Kidney (tissue), 14 donors: ENCODE measurements around the gene BCL2L13. TPM values are rescaled to one million over a fixed set of nuclear protein-coding genes. Genes with fewer than 3 reads are reported as not detected.

Source experiments
- DNase-seq, 5 donors: peaks; one replicate each; pipeline ENCODE4 v3.0.0-alpha.2; 2013 to 2020
- FAIRE-seq: peaks from 2 replicates; lab custom pipeline; 2012; peaks lifted over from hg19 to GRCh38; lab: Jason Lieb, UNC
- H3K27ac ChIP-seq, 2 donors: one replicate each; pipeline ENCODE4 v1.7.0; 2013; ENCODE audit warnings: low read depth in 2 of 2, low read length in 2 of 2, inconsistent platforms in 1 of 2
- H3K27me3 ChIP-seq: one replicate; pipeline ENCODE4 v1.7.1; 2013; ENCODE audit warnings: low read length, inconsistent platforms; ENCODE audit not compliant: control insufficient read depth, insufficient read depth
- H3K36me3 ChIP-seq, 3 donors: one replicate each; pipeline versions ENCODE4 v1.7.0 to v1.7.1; 2013; ENCODE audit warnings: low read length in 3 of 3, control low read depth in 1 of 3, inconsistent platforms in 1 of 3; ENCODE audit not compliant: insufficient read depth in 3 of 3, control insufficient read depth in 2 of 3
- H3K4me1 ChIP-seq, 3 donors: one replicate each; pipeline versions ENCODE4 v1.7.0 to v1.7.1; 2013; ENCODE audit warnings: low read length in 3 of 3, inconsistent platforms in 1 of 3, low read depth in 1 of 3; ENCODE audit not compliant: control insufficient read depth in 2 of 3, insufficient read depth in 2 of 3
- H3K4me3 ChIP-seq, 3 donors: one replicate each; pipeline versions ENCODE4 v1.7.0 to v1.8.1; 2013; ENCODE audit warnings: low read length in 3 of 3, control low read depth in 1 of 3, inconsistent platforms in 1 of 3
- H3K9ac ChIP-seq, 3 donors: one replicate each; pipeline versions ENCODE4 v1.7.0 to v1.7.1; 2013; ENCODE audit warnings: low read length in 3 of 3, control low read depth in 1 of 3, inconsistent platforms in 1 of 3
- H3K9me3 ChIP-seq, 3 donors: one replicate each; pipeline versions ENCODE4 v1.7.0 to v1.7.1; 2013; ENCODE audit warnings: low read length in 3 of 3, control low read depth in 1 of 3, inconsistent platforms in 1 of 3; ENCODE audit not compliant: control insufficient read depth in 2 of 3, insufficient read depth in 1 of 3
- intact Hi-C: fragments of 100-400 bp; cut with DNase I; formaldehyde crosslinking; loops from one replicate; pipeline ENCODE4 v1.11.1; 2022
- polyA plus RNA-seq: library from polyadenylated mRNA; stranded (reverse); fragments of 350-450 nt; fragmentation: Illumina TruSeq; extraction: RNeasy Lipid Tissue Mini Kit (QIAGEN cat#74804); gene quantifications from one replicate; pipeline ENCODE4 v1.2.3, GENCODE V29; 2014; ENCODE audit warnings: low read depth, low replicate concordance; ENCODE audit not compliant: insufficient read depth
- total RNA-seq: library from RNA; stranded (reverse); fragmentation: NEBNext Ultra II Directional; extraction: Animal tissue kit (Norgen Biotek cat#: 25700); gene quantifications from one replicate; pipeline ENCODE4 v1.2.1, GENCODE V29; 2021
- TF ChIP-seq, protein P1 (sequence below): IDR thresholded peaks from 3 replicates; pipeline ENCODE4 v1.5.1; 2012; ENCODE audit warnings: mild to moderate bottlenecking, moderate library complexity, borderline replicate concordance; ENCODE audit not compliant: insufficient read depth; ENCODE audit errors: extremely low read depth
- donor health status: control.
- donor health status: control.
- donor health status: control.
- donor health status: control.
- donor health status: control.
- donor health status: DM: yes; HTN: yes; CAD: no.
- donor health status: Normal renal cell carcinoma (clear cell type).

The BCL2L13 gene
- total and polyA plus RNA-seq, 2 donors from 2014 or later, result 43.8 to 50.5 TPM

- Histone ChIP-seq H3K27ac (no peak overlapping the region), H3K9me3 (no peaks in the 10 kb centered on the region), H3K4me3 (no peak overlapping the region), H3K9ac (no peak overlapping the region), H3K36me3 (no peaks in the 10 kb centered on the region), H3K27me3 (no peaks in the 10 kb centered on the region), H3K4me1 (peaks cover 0 to 4% (median 0%) of the 10 kb centered on the region in 3 donors)
- intact Hi-C loops, result no loop called here
- no peak for FAIRE-seq
- TF ChIP-seq, protein P1, sequence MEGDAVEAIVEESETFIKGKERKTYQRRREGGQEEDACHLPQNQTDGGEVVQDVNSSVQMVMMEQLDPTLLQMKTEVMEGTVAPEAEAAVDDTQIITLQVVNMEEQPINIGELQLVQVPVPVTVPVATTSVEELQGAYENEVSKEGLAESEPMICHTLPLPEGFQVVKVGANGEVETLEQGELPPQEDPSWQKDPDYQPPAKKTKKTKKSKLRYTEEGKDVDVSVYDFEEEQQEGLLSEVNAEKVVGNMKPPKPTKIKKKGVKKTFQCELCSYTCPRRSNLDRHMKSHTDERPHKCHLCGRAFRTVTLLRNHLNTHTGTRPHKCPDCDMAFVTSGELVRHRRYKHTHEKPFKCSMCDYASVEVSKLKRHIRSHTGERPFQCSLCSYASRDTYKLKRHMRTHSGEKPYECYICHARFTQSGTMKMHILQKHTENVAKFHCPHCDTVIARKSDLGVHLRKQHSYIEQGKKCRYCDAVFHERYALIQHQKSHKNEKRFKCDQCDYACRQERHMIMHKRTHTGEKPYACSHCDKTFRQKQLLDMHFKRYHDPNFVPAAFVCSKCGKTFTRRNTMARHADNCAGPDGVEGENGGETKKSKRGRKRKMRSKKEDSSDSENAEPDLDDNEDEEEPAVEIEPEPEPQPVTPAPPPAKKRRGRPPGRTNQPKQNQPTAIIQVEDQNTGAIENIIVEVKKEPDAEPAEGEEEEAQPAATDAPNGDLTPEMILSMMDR, result no peak
- DNase-seq, result no peak
These were observed 100.0 kb downstream of the BCL2L13 start for GRCh38 chr22:17738386-17739128.

- no peaks in the 10 kb centered on the region for H3K9me3 ChIP-seq
- TF ChIP-seq, protein P1, result no peak
- DNase-seq, result no peak
- H3K36me3 ChIP-seq, result no peaks in the 10 kb centered on the region
- H3K27me3 ChIP-seq, result no peaks in the 10 kb centered on the region
- H3K4me1 ChIP-seq, result no peaks in the 10 kb centered on the region
- FAIRE-seq, result no peak
- H3K4me3 ChIP-seq, result no peak overlapping the region
- H3K27ac ChIP-seq, result no peak overlapping the region
- H3K9ac ChIP-seq, result no peak overlapping the region
- intact Hi-C loops, result no loop called here
These were observed 100.8 kb downstream of the BCL2L13 start for GRCh38 chr22:17739196-17739975.

GRCh38 chr22:17741866-17742526 is 103.4 kb downstream of the BCL2L13 start:
- no peak overlapping the region for H3K27ac ChIP-seq
- no peak for DNase-seq
- H3K36me3 ChIP-seq, result no peaks in the 10 kb centered on the region
- H3K27me3 ChIP-seq, result no peaks in the 10 kb centered on the region
- H3K9ac ChIP-seq, result no peak overlapping the region
- FAIRE-seq, result no peak
- intact Hi-C loops, result no loop called here
- no peaks in the 10 kb centered on the region for H3K9me3 ChIP-seq
- no peak overlapping the region for H3K4me3 ChIP-seq
- no peaks in the 10 kb centered on the region for H3K4me1 ChIP-seq
- TF ChIP-seq, protein P1, result no peak
